HCT116 (cell line): ENCODE results near the gene CASP1. TPM values are rescaled to one million over a fixed set of nuclear protein-coding genes. Genes with fewer than 3 reads are reported as not detected.

Source experiments
- ATAC-seq: fragments of 200-7000 bp; cut with Tn5 transposase; 2 replicates; pipeline ENCODE4 v1.9.1; 2020; ENCODE audit warnings: mild to moderate bottlenecking, moderate library complexity
- BruUV-seq: library from RNA; stranded (reverse); fragments of 400-500 nt; replicated peaks from 2 replicates; lab custom pipeline; 2021; lab: Mats Ljungman, UMichigan
- CTCF ChIA-PET: fragments of 300-600 bp; sonication (Branson Sonifier 250); formaldehyde crosslinking; loops from one replicate; lab custom pipeline; 2021; ENCODE audit warnings: antibody characterized with exemption; lab: Charles Lee
- POLR2A ChIA-PET: fragments of 300-600, 350-600 bp; sonication (Branson Sonifier 250); formaldehyde crosslinking; loops from one replicate; lab custom pipeline; 2021; ENCODE audit warnings: antibody characterized with exemption; lab: Charles Lee
- RAD21 ChIA-PET, 2 experiments: fragments of 300-600 bp; sonication (Branson Sonifier 250); formaldehyde crosslinking; loops; one replicate each; lab custom pipeline; 2023; ENCODE audit warnings: low total read pairs in 2 of 2; ENCODE audit not compliant: uncharacterized antibody in 2 of 2, unreplicated experiment in 2 of 2, low non-redundant PET in 1 of 2; lab: Charles Lee
- DNase-seq: peaks from one replicate; pipeline ENCODE4 v3.0.0-alpha.2; 2010; ENCODE audit warnings: low read depth, low spot score
- H2AFZ ChIP-seq: fragments of 200-600 bp; shearing (Covaris generic), sonication (generic); 2 replicates; pipeline ENCODE4 v1.6.1; 2017; ENCODE audit warnings: low read depth, mixed run types, mixed read lengths, antibody characterized with exemption, low read length; ENCODE audit not compliant: poor library complexity, severe bottlenecking
- H3K27ac ChIP-seq: 2 replicates; pipeline ENCODE4 v1.5.1; 2012; ENCODE audit warnings: low read depth, low read length
- H3K27me3 ChIP-seq: fragments of 200-600 bp; sonication (generic); 2 replicates; pipeline ENCODE4 v1.6.1; 2016; ENCODE audit warnings: mixed run types, low read length, mixed read lengths; ENCODE audit not compliant: insufficient read depth
- H3K36me3 ChIP-seq, 2 experiments: fragments of 200-500 bp in 1 of 2; fragments of 200-600 bp in 1 of 2; sonication (Bioruptor generic) in 1 of 2; sonication (generic) in 1 of 2; 2 replicates each; pipeline versions ENCODE4 v1.5.1 to v1.6.1; 2014 to 2016; ENCODE audit warnings: low read length in 2 of 2, inconsistent platforms in 1 of 2, mixed read lengths in 1 of 2, mixed run types in 1 of 2; ENCODE audit not compliant: insufficient read depth in 2 of 2, control insufficient read depth in 1 of 2
- H3K4me1 ChIP-seq, 2 experiments: fragments of 200-600 bp in 1 of 2; sonication (generic) in 1 of 2; 2 replicates each; pipeline versions ENCODE4 v1.5.1 to v1.6.1; 2012 to 2017; ENCODE audit warnings: low read length in 2 of 2, inconsistent platforms in 1 of 2, mild to moderate bottlenecking in 1 of 2, mixed read lengths in 1 of 2, mixed run types in 1 of 2, moderate library complexity in 1 of 2; ENCODE audit not compliant: insufficient read depth in 2 of 2, control insufficient read depth in 1 of 2
- H3K4me2 ChIP-seq: fragments of 200-600 bp; sonication (generic); 2 replicates; pipeline ENCODE4 v1.6.1; 2017; ENCODE audit warnings: mixed run types, low read length, mixed read lengths
- H3K4me3 ChIP-seq, 2 experiments: fragments of 200-600 bp in 1 of 2; sonication (generic) in 1 of 2; replicated peaks in 1 of 2; 2 replicates each; pipeline ENCODE4 v1.5.1; 2011 to 2016; ENCODE audit warnings: low read length in 2 of 2, control low read depth in 1 of 2, low read depth in 1 of 2, mild to moderate bottlenecking in 1 of 2, mixed read lengths in 1 of 2, mixed run types in 1 of 2
- H3K79me2 ChIP-seq: fragments of 200-600 bp; sonication (generic); 2 replicates; pipeline ENCODE4 v1.6.1; 2017; ENCODE audit warnings: mild to moderate bottlenecking, mixed run types, low read length, moderate library complexity, mixed read lengths; ENCODE audit not compliant: insufficient read depth
- H3K9ac ChIP-seq: fragments of 200-600 bp; sonication (generic); 2 replicates; pipeline ENCODE4 v1.6.1; 2016; ENCODE audit warnings: low read length, mixed read lengths
- H3K9me2 ChIP-seq: fragments of 200-600 bp; sonication (generic), shearing (Covaris generic); 2 replicates; pipeline ENCODE4 v1.6.1; 2017; ENCODE audit warnings: mixed run types, mild to moderate bottlenecking, moderate library complexity; ENCODE audit not compliant: insufficient read depth
- H3K9me3 ChIP-seq, 2 experiments: fragments of 200-500 bp in 1 of 2; fragments of 200-600 bp in 1 of 2; sonication (Bioruptor generic) in 1 of 2; sonication (generic) in 1 of 2; 2 replicates each; pipeline ENCODE4 v1.6.1; 2014 to 2017; ENCODE audit warnings: low read length in 2 of 2, mixed read lengths in 2 of 2, inconsistent platforms in 1 of 2, low read depth in 1 of 2, mild to moderate bottlenecking in 1 of 2, mixed run types in 1 of 2, moderate library complexity in 1 of 2; ENCODE audit not compliant: control insufficient read depth in 1 of 2, insufficient read depth in 1 of 2
- H4K20me1 ChIP-seq: fragments of 200-600 bp; sonication (generic), shearing (Covaris generic); 2 replicates; pipeline ENCODE4 v1.6.1; 2017; ENCODE audit warnings: mixed run types, mild to moderate bottlenecking, moderate library complexity; ENCODE audit not compliant: insufficient read depth
- CEBPB ChIP-seq: IDR thresholded peaks from 2 replicates; pipeline ENCODE4 v1.6.1; 2012; ENCODE audit warnings: low read depth
- CTCF ChIP-seq, 3 experiments: fragments of 200-600 bp in 1 of 3; sonication (generic) in 1 of 3; IDR thresholded peaks in 2 of 3; conservative IDR thresholded peaks in 1 of 3; 2 replicates each; pipeline ENCODE4 v1.5.1; 2012 to 2017; ENCODE audit warnings: low read depth in 2 of 3, low read length in 2 of 3, antibody characterized with exemption in 1 of 3, borderline replicate concordance in 1 of 3, control low read depth in 1 of 3, mild to moderate bottlenecking in 1 of 3, mixed read lengths in 1 of 3, mixed run types in 1 of 3, moderate library complexity in 1 of 3; ENCODE audit not compliant: insufficient read depth in 1 of 3
- ELF1 ChIP-seq: IDR thresholded peaks from 2 replicates; pipeline ENCODE4 v1.6.1; 2012; ENCODE audit warnings: low read depth, borderline replicate concordance
- EZH2 ChIP-seq: fragments of 200-600 bp; sonication (generic); IDR thresholded peaks from 2 replicates; pipeline ENCODE4 v1.6.1; 2017; ENCODE audit warnings: antibody characterized with exemption, mixed run types
- EZH2phosphoT487 ChIP-seq: fragments of 200-600 bp; IDR thresholded peaks from 2 replicates; pipeline ENCODE4 v1.6.1; 2018; ENCODE audit warnings: antibody characterized with exemption, borderline replicate concordance
- FOSL1 ChIP-seq: IDR thresholded peaks from 2 replicates; pipeline ENCODE4 v1.6.1; 2012; ENCODE audit warnings: low read depth
- JUND ChIP-seq: IDR thresholded peaks from 2 replicates; pipeline ENCODE4 v1.6.1; 2012
- MAX ChIP-seq: IDR thresholded peaks from 2 replicates; pipeline ENCODE4 v1.6.1; 2012
- POLR2AphosphoS5 ChIP-seq: IDR thresholded peaks from 2 replicates; pipeline ENCODE4 v1.6.1; 2011; ENCODE audit warnings: mild to moderate bottlenecking, low read depth, low read length, moderate library complexity
- RAD21 ChIP-seq: IDR thresholded peaks from 2 replicates; pipeline ENCODE4 v1.6.1; 2012; ENCODE audit warnings: low read depth, mild to moderate bottlenecking
- REST ChIP-seq: IDR thresholded peaks from 2 replicates; pipeline ENCODE4 v1.6.1; 2012; ENCODE audit warnings: low read depth
- SIN3A ChIP-seq: IDR thresholded peaks from 2 replicates; pipeline ENCODE4 v1.6.1; 2012; ENCODE audit warnings: low read depth
- SRF ChIP-seq: IDR thresholded peaks from 2 replicates; pipeline ENCODE4 v1.6.1; 2012; ENCODE audit warnings: low read depth
- TCF7L2 ChIP-seq: IDR thresholded peaks from 2 replicates; pipeline ENCODE4 v1.7.0; 2011; ENCODE audit warnings: borderline replicate concordance, inconsistent platforms; ENCODE audit not compliant: insufficient read depth, insufficient read length; ENCODE audit errors: extremely low read depth
- YY1 ChIP-seq: IDR thresholded peaks from 2 replicates; pipeline ENCODE4 v1.6.1; 2011; ENCODE audit warnings: low read length, low read depth, moderate library complexity, mild to moderate bottlenecking; ENCODE audit not compliant: insufficient replicate concordance; ENCODE audit errors: extremely low read depth
- ZFX ChIP-seq: fragments of 450-650 bp; IDR thresholded peaks from 2 replicates; pipeline ENCODE4 v1.6.1; 2017
- intact Hi-C: fragments of 100-400 bp; cut with micrococcal nuclease; formaldehyde crosslinking; loops from 2 replicates; pipeline ENCODE4 v1.10.0; 2022
- total RNA-seq: library from RNA; stranded (reverse); gene quantifications from one replicate; pipeline ENCODE4 v1.2.1, GENCODE V29; 2021; ENCODE audit not compliant: unreplicated experiment

Gene CASP1
- total RNA-seq, 1 experiment from 2014 or later, result not detected

GRCh38 chr11:105056446-105056845, 21.5 kb upstream of the CASP1 start:
- H4K20me1 ChIP-seq, result no peaks in the 10 kb centered on the region
- H3K9ac ChIP-seq, result no peak overlapping the region
- no peaks in the 10 kb centered on the region for H3K79me2 ChIP-seq
- RAD21 ChIA-PET, result no interaction called here
- no peak for TF ChIP-seq FOSL1
- TF ChIP-seq TCF7L2, result no peak
- no peak for TF ChIP-seq CEBPB
- TF ChIP-seq MAX, result no peak
- TF ChIP-seq JUND, result no peak
- TF ChIP-seq ZFX, result no peak
- TF ChIP-seq YY1, result no peak
- no peak overlapping the region for H3K27ac ChIP-seq
- no peak for DNase-seq
- H3K9me3 ChIP-seq, result no peaks in the 10 kb centered on the region
- no TSS peak for BruUV-seq
- H3K4me2 ChIP-seq, result no peak overlapping the region
- no peaks in the 10 kb centered on the region for H3K4me1 ChIP-seq
- no peak for ATAC-seq
- H3K4me3 ChIP-seq, result no peak overlapping the region
- CTCF ChIA-PET, result no interaction called here
- no peaks in the 10 kb centered on the region for H3K36me3 ChIP-seq
- H2AFZ ChIP-seq, result no peak overlapping the region
- H3K27me3 ChIP-seq, result no peaks in the 10 kb centered on the region
- POLR2A ChIA-PET, result no interaction called here
- intact Hi-C loops, result no loop called here
- H3K9me2 ChIP-seq, result no peaks in the 10 kb centered on the region

- Histone ChIP-seq H4K20me1 (no peaks in the 10 kb centered on the region), H3K36me3 (no peaks in the 10 kb centered on the region), H3K4me3 (no peak overlapping the region), H3K79me2 (no peaks in the 10 kb centered on the region), H3K9me2 (no peaks in the 10 kb centered on the region), H2AFZ (no peak overlapping the region), H3K27me3 (no peaks in the 10 kb centered on the region), H3K9me3 (no peaks in the 10 kb centered on the region), H3K4me1 (no peaks in the 10 kb centered on the region), H3K4me2 (no peak overlapping the region), H3K9ac (no peak overlapping the region), H3K27ac (no peak overlapping the region)
- ChIA-PET CTCF (no interaction called here), RAD21 (no interaction called here), POLR2A (no interaction called here)
- ATAC-seq (no peak), DNase-seq (no peak)
- no TSS peak for BruUV-seq
- intact Hi-C loops, result no loop called here
- TF ChIP-seq EZH2phosphoT487 (no peak), POLR2AphosphoS5 (no peak), REST (no peak), ELF1 (no peak), CEBPB (no peak), SIN3A (no peak), CTCF (IDR thresholded peaks at IDR 0.05 in 2 of 3, conservative IDR thresholded peaks at IDR 0.05 in 1 of 3; ENCODE audit: borderline replicate concordance in 1 of 3, insufficient read depth in 1 of 3, low read depth in 2 of 3, low read length in 2 of 3) (no peak), SRF (no peak), EZH2 (no peak), RAD21 (no peak)
Observed at GRCh38 chr11:105054723-105055493, 20.0 kb upstream of the CASP1 start.
